Stimulated activated naive CD8-positive, alpha-beta T cell treated with anti-CD3 and anti-CD28 coated beads, Interleukin-15, amount 100 ng/mL, for 72 hours (primary cell): ENCODE measurements around the gene ORC3.
"Not testable (repeated sequence)": the region's sequence is repeated elsewhere in the genome, so short reads cannot be mapped to it uniquely, and the experiment has no call there.

ENCODE experiments used
- ATAC-seq: fragments of 150-1000 bp; cut with Tn5 transposase; 2 replicates; pipeline ENCODE4 v1.10.0; 2021; ENCODE audit warnings: mild to moderate bottlenecking, moderate library complexity
- DNase-seq, 2 donors: peaks; one replicate each; pipeline ENCODE4 v3.0.0; 2021 to 2022
- H3K27ac Mint-ChIP-seq, 2 donors: one replicate each; pipeline ENCODE4 v1.8.0; 2022; ENCODE audit warnings: mild to moderate bottlenecking in 2 of 2, mixed read lengths in 2 of 2, moderate library complexity in 2 of 2
- H3K27me3 Mint-ChIP-seq: one replicate; pipeline ENCODE4 v1.8.0; 2022; ENCODE audit warnings: mixed read lengths
- H3K4me1 Mint-ChIP-seq: one replicate; pipeline ENCODE4 v1.8.0; 2022; ENCODE audit warnings: mild to moderate bottlenecking, mixed read lengths
- H3K4me3 Mint-ChIP-seq, 2 donors: one replicate each; pipeline ENCODE4 v1.8.0; 2022; ENCODE audit warnings: mild to moderate bottlenecking in 2 of 2, mixed read lengths in 2 of 2, moderate library complexity in 1 of 2
- H3K9me3 Mint-ChIP-seq, 2 donors: one replicate each; pipeline ENCODE4 v1.8.0; 2022; ENCODE audit warnings: mixed read lengths in 2 of 2

The ORC3 gene

DNA sequence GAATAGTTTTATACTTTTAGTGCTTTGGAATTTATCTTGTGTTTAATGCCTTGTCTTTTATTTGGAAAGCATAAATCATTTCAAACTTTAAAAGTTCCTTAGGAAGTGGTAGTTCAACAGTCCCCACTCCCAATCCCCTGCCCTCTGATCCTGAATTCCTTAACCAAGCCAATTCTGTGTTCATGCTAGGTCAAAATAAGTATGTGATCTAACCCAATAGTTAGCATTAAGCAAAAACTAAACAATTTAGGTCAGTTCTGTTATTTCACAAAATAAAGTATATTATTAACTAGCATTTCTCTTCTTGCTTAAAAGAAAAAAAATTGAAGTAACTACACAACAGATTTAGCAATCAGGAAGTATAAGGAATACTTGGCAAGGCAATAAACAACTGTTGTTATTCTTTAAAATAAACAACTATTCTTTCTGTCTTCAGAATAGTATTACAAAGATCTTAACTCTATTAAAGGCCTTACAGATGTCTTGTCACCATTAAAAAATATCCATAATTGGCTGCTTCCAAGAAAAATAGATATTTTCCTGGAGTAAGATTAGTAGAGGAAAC is 75.1 kb downstream of the ORC3 start:
- ATAC-seq (no peak), DNase-seq (no peak)
- H3K4me1 Mint-ChIP-seq = no peaks in the 10 kb centered on the region
- no peaks in the 10 kb centered on the region for H3K9me3 Mint-ChIP-seq
- no peak overlapping the region for H3K27ac Mint-ChIP-seq
- H3K27me3 Mint-ChIP-seq = no peaks in the 10 kb centered on the region
- no peak overlapping the region for H3K4me3 Mint-ChIP-seq

DNA sequence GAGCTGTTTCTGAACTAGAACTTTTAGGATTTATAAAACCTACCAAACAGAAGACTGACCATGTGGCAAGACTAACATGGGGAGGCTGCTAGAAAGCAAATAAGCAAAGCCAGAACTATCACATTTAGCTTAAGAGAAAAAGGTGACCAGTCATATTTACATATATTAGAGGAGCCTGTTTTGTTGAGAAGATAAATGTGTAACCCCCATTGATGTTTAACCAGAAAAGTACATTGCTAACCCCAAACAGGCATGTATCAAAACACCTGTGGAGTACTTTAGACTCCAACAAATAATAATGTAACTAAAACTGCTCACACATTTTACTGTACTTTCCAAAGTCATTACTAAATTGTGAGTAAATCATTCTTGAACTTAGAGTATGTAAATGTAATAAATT is 77.1 kb downstream of the ORC3 start:
- peaks cover 7% of the 10 kb centered on the region for H3K4me1 Mint-ChIP-seq
- ATAC-seq = no peak
- no peaks in the 10 kb centered on the region for H3K9me3 Mint-ChIP-seq
- DNase-seq = no peak
- peak overlapping the region in 1 of 2 donors; percentile 27 for H3K27ac Mint-ChIP-seq
- no peak overlapping the region for H3K4me3 Mint-ChIP-seq
- no peaks in the 10 kb centered on the region for H3K27me3 Mint-ChIP-seq

DNA sequence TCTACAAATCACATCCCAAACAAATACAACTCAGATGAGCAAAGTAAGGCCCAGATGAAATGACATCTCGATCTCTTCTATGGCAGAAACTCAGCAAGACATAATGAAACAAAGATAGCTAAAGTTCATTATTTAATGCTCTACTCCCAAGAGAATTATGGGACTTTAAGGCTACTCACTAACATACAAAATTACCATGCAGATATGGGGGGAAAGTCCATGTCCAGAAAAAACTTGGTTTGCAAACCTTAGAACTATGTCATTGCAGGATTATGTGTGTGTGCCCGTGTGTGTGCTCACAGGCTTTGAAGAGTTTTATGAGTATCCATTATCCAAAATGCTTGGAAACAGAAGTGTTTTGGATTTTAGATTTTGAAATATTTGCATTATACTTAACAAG is 78.1 kb downstream of the ORC3 start:
- DNase-seq (no peak), ATAC-seq (no peak)
- no peak overlapping the region for H3K4me3 Mint-ChIP-seq
- peaks cover 7% of the 10 kb centered on the region for H3K4me1 Mint-ChIP-seq
- no peaks in the 10 kb centered on the region for H3K27me3 Mint-ChIP-seq
- no peaks in the 10 kb centered on the region for H3K9me3 Mint-ChIP-seq
- H3K27ac Mint-ChIP-seq = no peak overlapping the region

DNA sequence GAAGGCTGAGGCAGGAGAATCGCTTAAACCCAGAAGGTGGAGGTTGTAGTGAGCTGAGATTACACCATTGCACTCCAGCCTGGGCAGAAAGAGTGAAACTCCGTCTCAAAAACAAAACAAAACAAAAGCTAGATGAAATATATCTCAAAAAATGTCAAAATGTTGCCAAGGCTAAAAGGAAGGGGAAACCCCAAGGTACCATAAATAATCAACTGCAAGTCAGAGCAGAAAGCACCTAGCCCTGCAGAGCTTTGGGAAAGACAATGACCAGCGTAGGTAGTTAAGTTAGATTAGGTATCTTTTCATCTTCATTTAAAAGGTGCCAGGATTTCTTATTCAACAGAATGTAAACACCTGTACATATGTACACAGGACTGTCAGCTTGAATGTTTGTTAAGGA is 79.1 kb downstream of the ORC3 start:
- ATAC-seq (no peak), DNase-seq (no peak)
- Mint-ChIP-seq H3K4me3 (no peak overlapping the region), H3K4me1 (peaks cover 7% of the 10 kb centered on the region), H3K9me3 (no peaks in the 10 kb centered on the region), H3K27ac (no peak overlapping the region), H3K27me3 (no peaks in the 10 kb centered on the region)

DNA sequence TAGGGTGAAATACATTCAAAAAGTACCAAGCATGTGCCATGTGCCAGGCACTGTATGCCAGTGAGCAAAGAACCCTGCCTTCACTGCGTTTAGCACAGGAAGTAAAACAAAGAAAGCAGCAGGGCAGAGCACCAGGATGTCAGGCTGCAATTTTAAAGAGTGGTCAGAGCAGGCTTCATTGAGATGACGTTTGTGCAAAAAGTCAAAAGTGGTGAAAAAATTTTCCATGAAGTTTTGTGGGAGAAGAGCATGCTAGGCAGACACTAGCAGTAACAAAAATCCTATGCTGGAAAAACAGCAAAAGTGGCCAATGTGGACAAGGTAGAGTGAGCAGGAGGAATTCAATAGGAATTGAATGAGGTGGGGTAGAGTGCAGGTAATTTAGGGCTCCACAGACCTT is 80.8 kb downstream of the ORC3 start:
- Mint-ChIP-seq H3K4me3 (no peak overlapping the region), H3K27me3 (no peaks in the 10 kb centered on the region), H3K9me3 (no peaks in the 10 kb centered on the region), H3K4me1 (peaks cover 7% of the 10 kb centered on the region), H3K27ac (peak overlapping the region in 1 of 2 donors; percentile 53)
- ATAC-seq = no peak
- DNase-seq = no peak

DNA sequence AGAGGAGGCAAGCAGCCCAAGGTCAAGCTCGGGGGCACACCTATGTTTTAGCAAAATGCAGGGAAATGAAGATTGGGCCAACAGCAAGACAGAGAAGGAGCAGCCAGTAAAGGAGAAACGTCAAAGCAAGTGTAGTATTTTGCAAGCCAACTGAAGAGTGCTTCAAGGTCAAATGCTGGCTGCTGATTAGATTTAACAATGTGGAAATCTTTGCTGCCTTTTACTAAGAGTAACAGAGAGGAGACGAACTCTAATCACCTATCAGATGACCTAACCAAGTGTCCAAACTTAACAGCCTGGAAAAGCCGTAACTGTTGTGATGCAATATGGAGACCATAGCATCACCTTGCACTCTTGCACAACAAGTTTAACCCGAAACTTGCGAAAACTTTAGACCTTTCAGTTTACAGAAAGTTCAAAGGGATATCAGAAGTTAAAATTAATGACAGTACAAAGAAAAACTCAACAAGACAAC is 81.7 kb downstream of the ORC3 start:
- DNase-seq = no peak
- Mint-ChIP-seq H3K4me1 (peaks cover 7% of the 10 kb centered on the region), H3K27me3 (no peaks in the 10 kb centered on the region), H3K27ac (no peak overlapping the region), H3K4me3 (no peak overlapping the region), H3K9me3 (no peaks in the 10 kb centered on the region)
- ATAC-seq = no peak

DNA sequence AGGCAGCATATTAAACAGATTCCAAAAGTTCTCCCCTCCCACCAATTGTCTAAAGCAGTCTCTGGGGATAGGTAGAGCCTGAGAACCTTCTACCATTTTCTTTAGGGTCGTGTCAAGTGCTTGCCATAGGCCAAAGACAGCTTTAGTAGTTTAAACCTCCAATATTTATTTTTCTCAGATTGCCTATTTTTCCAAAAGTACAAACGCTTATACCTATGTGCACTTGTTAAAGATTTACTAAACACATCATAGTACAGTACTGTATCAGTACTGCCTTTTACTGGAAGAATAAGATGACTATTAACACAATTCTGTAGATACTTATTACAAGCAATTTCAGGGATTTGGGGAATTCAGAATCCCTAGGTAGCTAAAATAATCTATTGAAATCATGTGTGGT is 82.7 kb downstream of the ORC3 start:
- no peak overlapping the region for H3K27ac Mint-ChIP-seq
- peaks cover 10% of the 10 kb centered on the region for H3K4me1 Mint-ChIP-seq
- H3K9me3 Mint-ChIP-seq = no peaks in the 10 kb centered on the region
- ATAC-seq (no peak), DNase-seq (no peak)
- H3K27me3 Mint-ChIP-seq = no peaks in the 10 kb centered on the region
- H3K4me3 Mint-ChIP-seq = no peak overlapping the region

DNA sequence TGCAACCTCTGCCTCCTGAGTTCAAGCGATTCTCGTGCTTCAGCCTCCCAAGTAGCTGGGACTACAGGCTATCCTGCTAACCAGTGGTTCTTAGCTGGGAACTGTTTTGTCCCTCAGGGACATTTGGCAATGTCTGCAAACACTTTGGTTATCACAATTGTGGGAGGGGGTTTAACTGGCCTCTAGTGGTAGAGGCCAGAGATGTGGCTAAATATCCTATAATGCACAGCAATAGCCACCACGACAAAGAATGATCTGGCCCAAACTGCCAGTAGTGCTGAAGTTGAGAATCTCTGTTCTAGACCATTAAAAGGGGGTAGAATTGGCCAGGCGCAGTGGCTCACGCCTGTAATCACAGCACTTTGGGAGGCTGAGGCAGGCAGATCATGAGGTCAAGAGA is 83.3 kb downstream of the ORC3 start:
- Mint-ChIP-seq H3K4me1 (peaks cover 14% of the 10 kb centered on the region), H3K27me3 (no peaks in the 10 kb centered on the region), H3K9me3 (no peaks in the 10 kb centered on the region), H3K27ac (no peak overlapping the region), H3K4me3 (no peak overlapping the region)
- DNase-seq (no peak), ATAC-seq (no peak)

DNA sequence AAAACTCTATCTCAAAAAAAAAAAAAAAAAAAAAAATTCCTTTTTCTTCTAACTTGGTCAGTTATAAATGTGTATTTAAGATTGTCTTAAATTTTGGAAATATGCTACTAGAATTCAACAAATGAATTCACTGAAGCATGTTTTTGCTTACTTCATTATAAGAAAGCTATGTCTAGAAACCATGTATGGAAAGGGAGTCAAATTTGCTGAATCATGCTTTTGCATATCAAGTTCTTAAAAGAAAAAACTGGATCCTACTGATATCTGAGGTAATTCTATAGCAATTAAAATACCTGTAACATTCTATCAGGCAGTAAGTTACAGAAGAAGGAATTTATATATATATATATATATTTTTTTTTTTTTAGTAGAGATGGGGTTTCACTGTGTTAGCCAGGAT is 84.4 kb downstream of the ORC3 start:
- peak overlapping the region in 1 of 2 donors; percentile 37 for H3K27ac Mint-ChIP-seq

DNA sequence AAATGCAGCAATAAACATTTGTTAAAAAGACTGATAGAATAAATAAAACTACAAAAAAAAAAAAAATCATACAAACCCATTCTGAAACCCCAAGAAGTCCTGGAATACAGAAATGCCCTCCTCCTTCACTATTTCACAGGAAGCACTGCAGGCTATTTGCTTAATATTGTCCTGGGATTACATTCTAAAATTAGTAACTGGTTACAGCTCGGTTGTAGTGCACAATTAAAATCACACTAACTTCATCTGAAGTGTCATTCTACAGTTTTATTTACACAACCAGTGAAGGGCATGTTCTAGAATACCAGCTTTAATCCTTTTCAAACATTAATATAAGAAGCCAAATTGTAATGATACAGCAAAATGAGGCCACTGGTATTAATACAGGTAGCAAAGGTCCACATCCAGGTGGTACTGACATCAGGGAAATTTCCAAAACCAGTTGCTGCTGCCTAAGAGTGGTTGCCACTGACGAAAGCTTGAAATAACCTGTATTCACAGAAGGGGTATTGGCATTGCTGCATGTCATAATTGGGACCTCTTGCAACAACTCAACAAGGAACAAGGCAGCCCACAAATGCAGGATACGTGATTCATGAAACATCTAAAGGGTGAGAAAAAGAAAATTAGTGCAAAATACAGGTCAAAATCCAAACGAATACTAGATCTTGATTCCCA is 85.2 kb downstream of the ORC3 start:
- Mint-ChIP-seq H3K27me3 (no peaks in the 10 kb centered on the region), H3K27ac (peak overlapping the region in 1 of 2 donors; percentile 5), H3K4me3 (no peak overlapping the region), H3K4me1 (peaks cover 19% of the 10 kb centered on the region), H3K9me3 (no peaks in the 10 kb centered on the region)
- ATAC-seq (no peak), DNase-seq (no peak)

More for the DNA sequence above, 84.4 kb downstream of the ORC3 start:
- Mint-ChIP-seq H3K4me3 (no peak overlapping the region), H3K4me1 (peaks cover 14% of the 10 kb centered on the region), H3K27me3 (no peaks in the 10 kb centered on the region), H3K9me3 (no peaks in the 10 kb centered on the region)
- ATAC-seq (no peak), DNase-seq (no peak)

DNA sequence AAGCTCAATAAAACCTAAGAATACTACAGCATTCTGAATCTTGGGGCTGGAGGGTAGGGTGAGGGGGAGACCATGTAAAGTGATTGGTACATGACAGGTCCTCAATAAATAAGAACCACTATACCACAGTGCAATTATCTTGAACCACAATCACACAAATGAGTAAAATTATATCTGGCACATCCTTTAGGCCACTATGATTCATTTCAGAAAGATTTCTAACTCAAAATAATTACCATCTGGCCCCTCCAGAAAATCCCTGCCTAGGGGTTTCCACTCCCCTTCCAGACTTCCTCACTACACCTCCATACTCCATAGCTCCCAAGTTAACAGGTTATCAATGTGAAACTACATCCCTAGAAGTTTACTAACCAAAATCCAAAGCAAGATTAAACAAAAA is 92.4 kb downstream of the ORC3 start:
- Mint-ChIP-seq H3K4me3 (peak overlapping the region in 1 of 2 donors; percentile 16), H3K27ac (peak overlapping the region; percentile 13 to 20), H3K27me3 (no peaks in the 10 kb centered on the region), H3K4me1 (peaks cover 55% of the 10 kb centered on the region), H3K9me3 (no peaks in the 10 kb centered on the region)
- DNase-seq = no peak
- peak; percentile 99 for ATAC-seq

DNA sequence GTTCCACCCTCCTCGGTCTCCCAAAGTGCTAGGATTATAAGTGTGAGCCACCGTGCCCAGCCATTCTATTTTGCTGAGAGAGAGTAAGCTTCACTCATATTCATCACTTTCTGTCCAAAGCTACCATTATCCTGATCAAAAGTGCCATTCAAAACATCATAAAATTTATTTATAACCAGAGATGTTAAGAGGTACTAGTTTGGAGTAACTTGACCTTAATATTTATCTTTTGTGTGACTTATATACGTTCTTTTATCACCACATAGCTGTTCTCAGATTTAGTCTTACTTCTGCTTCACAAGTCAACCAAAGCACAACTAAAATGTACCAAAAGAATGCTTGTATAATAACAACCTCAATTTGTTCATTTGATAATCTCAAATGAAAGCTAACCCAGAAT is 94.0 kb downstream of the ORC3 start:
- no peak overlapping the region for H3K4me3 Mint-ChIP-seq

DNA sequence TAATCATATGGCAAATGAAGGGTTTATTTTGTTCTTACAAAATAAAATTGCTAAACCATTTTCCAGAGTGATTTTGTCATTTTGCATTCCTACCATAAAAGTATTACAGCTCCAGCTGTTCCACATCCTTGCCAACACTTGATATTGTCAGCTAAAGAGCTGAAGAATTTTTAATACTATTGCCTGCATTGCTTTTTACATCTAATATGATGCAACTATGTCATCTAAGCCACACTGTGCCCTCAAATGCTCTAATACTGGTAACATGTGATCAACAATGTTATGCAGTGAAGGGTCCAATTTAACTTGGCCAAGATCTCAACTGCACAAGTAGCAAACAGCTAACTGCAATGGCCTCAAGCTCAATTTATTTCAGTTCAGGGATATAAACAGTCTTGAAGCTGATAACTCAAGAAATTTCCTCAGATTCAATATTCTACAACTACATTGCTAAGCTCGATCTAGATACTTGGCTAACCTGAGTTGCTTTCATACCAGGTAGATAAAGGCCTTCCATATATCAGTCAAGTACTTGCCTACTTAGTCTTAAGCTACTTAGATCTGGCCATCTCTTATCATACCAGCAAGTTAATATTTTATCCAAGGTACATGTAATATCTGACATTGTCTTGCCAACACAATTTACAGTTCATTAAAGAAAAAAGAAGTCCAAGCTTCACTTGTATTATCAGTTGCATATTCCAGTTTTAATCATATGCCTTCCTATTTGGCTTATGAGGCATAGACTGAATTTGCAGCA is 95.1 kb downstream of the ORC3 start:
- no peak for DNase-seq
- no peaks in the 10 kb centered on the region for H3K27me3 Mint-ChIP-seq
- no peak for ATAC-seq
- H3K27ac Mint-ChIP-seq = no peak overlapping the region
- peaks cover 44% of the 10 kb centered on the region for H3K4me1 Mint-ChIP-seq
- no peaks in the 10 kb centered on the region for H3K9me3 Mint-ChIP-seq
- H3K4me3 Mint-ChIP-seq = no peak overlapping the region

More for the DNA sequence above, 94.0 kb downstream of the ORC3 start:
- no peaks in the 10 kb centered on the region for H3K9me3 Mint-ChIP-seq
- no peak for ATAC-seq
- H3K4me1 Mint-ChIP-seq = peaks cover 48% of the 10 kb centered on the region
- no peak overlapping the region for H3K27ac Mint-ChIP-seq
- no peaks in the 10 kb centered on the region for H3K27me3 Mint-ChIP-seq
- no peak for DNase-seq

DNA sequence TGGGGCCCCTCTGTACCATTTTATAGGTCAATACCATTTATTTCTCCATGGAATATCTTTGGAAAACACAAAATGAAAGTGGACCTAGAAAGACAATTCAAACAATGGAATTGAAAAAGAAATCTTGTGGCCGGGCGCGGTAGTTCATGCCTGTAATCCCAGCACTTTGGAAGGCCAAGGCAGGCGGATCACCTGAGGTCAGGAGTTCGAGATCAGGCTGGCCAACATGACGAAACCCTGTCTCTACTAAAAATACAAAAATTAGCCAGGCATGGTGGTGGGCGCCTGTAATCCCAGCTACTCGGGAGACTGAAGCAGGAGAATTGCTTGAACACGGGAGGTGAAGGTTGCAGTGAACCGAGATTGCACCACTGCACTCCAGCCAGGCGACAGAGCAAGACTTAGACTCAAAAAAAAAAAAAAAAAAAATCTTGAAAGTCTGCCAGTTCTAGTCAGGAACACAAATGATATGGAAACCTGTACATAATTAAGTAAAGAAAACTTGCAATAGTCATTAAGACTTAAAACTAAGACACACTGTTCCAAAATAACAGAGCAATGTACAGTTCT is 96.8 kb downstream of the ORC3 start:
- H3K27me3 Mint-ChIP-seq, H3K9me3 Mint-ChIP-seq, H3K4me3 Mint-ChIP-seq, DNase-seq, H3K27ac Mint-ChIP-seq, ATAC-seq: not testable (repeated sequence)
- peaks cover 57% of the 10 kb centered on the region for H3K4me1 Mint-ChIP-seq

DNA sequence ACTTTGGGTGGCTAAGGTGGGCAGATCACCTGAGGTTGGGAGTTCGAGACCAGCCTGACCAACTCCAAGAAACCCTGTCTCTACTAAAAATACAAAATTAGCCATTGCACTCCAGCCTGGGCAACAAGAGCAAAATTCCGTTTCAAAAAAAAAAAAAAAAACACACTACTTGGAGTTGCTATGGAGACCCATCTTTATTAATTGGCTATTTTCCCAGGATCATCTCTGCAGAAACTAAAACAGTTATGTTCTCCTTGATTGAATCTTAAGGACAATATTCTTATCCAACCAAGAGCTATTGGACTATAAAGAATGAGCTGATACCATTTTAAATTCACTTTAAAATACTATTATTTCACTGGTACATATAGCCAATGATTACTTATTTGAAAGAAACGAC is 97.4 kb downstream of the ORC3 start:
- Mint-ChIP-seq H3K9me3 (no peaks in the 10 kb centered on the region), H3K4me1 (peaks cover 58% of the 10 kb centered on the region), H3K27me3 (no peaks in the 10 kb centered on the region), H3K27ac (peak overlapping the region in 1 of 2 donors; percentile 27), H3K4me3 (no peak overlapping the region)
- no peak for ATAC-seq
- DNase-seq = no peak

DNA sequence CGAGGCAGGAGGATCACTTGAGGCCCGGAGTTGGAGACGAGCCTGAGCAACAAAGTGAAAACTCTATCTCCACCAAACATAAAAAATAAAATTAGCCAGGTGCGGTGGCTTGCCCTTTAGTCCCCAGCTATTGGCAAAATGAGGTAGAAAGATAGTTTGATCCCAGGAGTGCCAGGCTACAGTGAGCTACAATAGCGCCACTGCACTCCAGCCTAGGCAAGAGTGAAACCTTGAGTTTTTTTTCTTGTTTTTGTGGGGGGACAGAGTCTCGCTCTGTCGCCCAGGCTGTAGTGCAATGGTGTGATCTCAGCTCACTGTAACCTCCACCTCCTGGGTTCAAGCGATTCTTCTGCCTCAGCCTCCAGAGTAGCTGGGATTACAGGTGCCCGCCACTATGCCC is 98.0 kb downstream of the ORC3 start:
- H3K27ac Mint-ChIP-seq, H3K9me3 Mint-ChIP-seq, DNase-seq, H3K27me3 Mint-ChIP-seq, ATAC-seq, H3K4me3 Mint-ChIP-seq: not testable (repeated sequence)
- peaks cover 58% of the 10 kb centered on the region for H3K4me1 Mint-ChIP-seq
